Endothelial cell of umbilical vein (primary cell): ENCODE results near the gene RAB36. TPM values are rescaled to one million over a fixed set of nuclear protein-coding genes. Genes with fewer than 3 reads are reported as not detected.

Source experiments
- BruUV-seq: library from RNA; stranded (reverse); fragments of 400-500 nt; replicated peaks from 2 replicates; lab custom pipeline; 2021; lab: Mats Ljungman, UMichigan
- CTCF ChIA-PET: fragments of 300-600, 350-600 bp; sonication (Branson Sonifier 250); formaldehyde crosslinking; loops from one replicate; lab custom pipeline; 2021; ENCODE audit warnings: antibody characterized with exemption, inconsistent platforms; lab: Charles Lee
- POLR2A ChIA-PET: fragments of 300-600, 350-600 bp; sonication (Branson Sonifier 250); formaldehyde crosslinking; loops from one replicate; lab custom pipeline; 2021; ENCODE audit warnings: antibody characterized with exemption, inconsistent platforms; lab: Charles Lee
- DNase-seq: peaks from one replicate; pipeline ENCODE4 v3.0.0-alpha.2; 2011; ENCODE audit warnings: low read depth, low spot score
- FAIRE-seq: peaks from 2 replicates; lab custom pipeline; 2011; peaks lifted over from hg19 to GRCh38; lab: Jason Lieb, UNC
- H2AFZ ChIP-seq: 2 replicates; pipeline ENCODE4 v1.6.0; 2012; ENCODE audit warnings: low read depth, low read length, control low read depth, inconsistent platforms
- H3K27ac ChIP-seq: 2 replicates; pipeline ENCODE4 v1.5.1; 2011; ENCODE audit warnings: low read depth, mild to moderate bottlenecking, control low read depth, low read length, moderate library complexity; ENCODE audit not compliant: insufficient read depth
- H3K27me3 ChIP-seq, 2 experiments: 2 replicates each; pipeline versions ENCODE4 v1.6.0 to v1.6.1; 2011; ENCODE audit warnings: low read length in 2 of 2, mixed read lengths in 1 of 2; ENCODE audit not compliant: control insufficient read depth in 2 of 2, insufficient read depth in 2 of 2
- H3K36me3 ChIP-seq, 2 experiments: 2 replicates in 1 of 2; 3 replicates in 1 of 2; pipeline ENCODE4 v1.5.1; 2011; ENCODE audit warnings: low read length in 2 of 2, mild to moderate bottlenecking in 1 of 2, moderate library complexity in 1 of 2; ENCODE audit not compliant: control insufficient read depth in 2 of 2, insufficient read depth in 2 of 2; ENCODE audit errors: extremely low read depth in 1 of 2
- H3K4me1 ChIP-seq: 3 replicates; pipeline ENCODE4 v1.5.1; 2011; ENCODE audit warnings: mild to moderate bottlenecking, low read length; ENCODE audit not compliant: control insufficient read depth, insufficient read depth; ENCODE audit errors: extremely low read depth
- H3K4me2 ChIP-seq: 2 replicates; pipeline ENCODE4 v1.6.1; 2011; ENCODE audit warnings: low read length, control low read depth, mixed read lengths; ENCODE audit not compliant: insufficient read depth
- H3K4me3 ChIP-seq, 3 experiments: fragments of 200-600 bp in 1 of 3; sonication (generic), shearing (Covaris generic) in 1 of 3; replicated peaks in 1 of 3; 2 replicates each; pipeline ENCODE4 v1.5.1; 2011 to 2016; ENCODE audit warnings: control low read depth in 3 of 3, low read length in 3 of 3, mild to moderate bottlenecking in 2 of 3, inconsistent platforms in 1 of 3, low read depth in 1 of 3, moderate library complexity in 1 of 3; ENCODE audit not compliant: insufficient read depth in 1 of 3
- H3K79me2 ChIP-seq: 2 replicates; pipeline ENCODE4 v1.6.0; 2012; ENCODE audit warnings: low read length, inconsistent platforms; ENCODE audit not compliant: control insufficient read depth, insufficient read depth
- H3K9ac ChIP-seq: replicated peaks from 2 replicates; pipeline ENCODE3; 2011; ENCODE audit warnings: low read length, control low read depth; ENCODE audit not compliant: insufficient read depth; ENCODE audit errors: extremely low read depth
- H3K9me1 ChIP-seq: replicated peaks from 3 replicates; pipeline ENCODE4 v1.6.0; 2011; ENCODE audit warnings: mild to moderate bottlenecking, low read length; ENCODE audit not compliant: control insufficient read depth, insufficient read depth; ENCODE audit errors: extremely low read depth
- H3K9me3 ChIP-seq: replicated peaks from 2 replicates; pipeline ENCODE4 v1.5.1; 2012; ENCODE audit warnings: low read length, inconsistent platforms; ENCODE audit not compliant: control insufficient read depth, insufficient read depth
- H4K20me1 ChIP-seq: replicated peaks from 2 replicates; pipeline ENCODE3; 2011; ENCODE audit warnings: mild to moderate bottlenecking, low read length; ENCODE audit not compliant: control insufficient read depth, insufficient read depth; ENCODE audit errors: extremely low read depth
- CTCF ChIP-seq, 2 donors: IDR thresholded peaks; 1 replicate in 1 of 2; 2 replicates in 1 of 2; pipeline ENCODE4 v1.5.1; 2011; ENCODE audit warnings: low read length in 2 of 2, mild to moderate bottlenecking in 2 of 2, moderate library complexity in 2 of 2, control low read depth in 1 of 2, inconsistent platforms in 1 of 2, low read depth in 1 of 2; ENCODE audit not compliant: insufficient read depth in 1 of 2; ENCODE audit errors: extremely low read depth in 1 of 2
- EZH2 ChIP-seq: IDR thresholded peaks from 2 replicates; pipeline ENCODE4 v1.6.1; 2012; ENCODE audit warnings: borderline replicate concordance, low read depth, mild to moderate bottlenecking, moderate library complexity, low read length, inconsistent platforms; ENCODE audit not compliant: severe bottlenecking
- FOS ChIP-seq: IDR thresholded peaks from 2 replicates; pipeline ENCODE4 v1.6.1; 2011; ENCODE audit warnings: mild to moderate bottlenecking, low read length, moderate library complexity, borderline replicate concordance; ENCODE audit not compliant: insufficient read depth
- GATA2 ChIP-seq: IDR thresholded peaks from 2 replicates; pipeline ENCODE4 v1.7.0; 2011; ENCODE audit warnings: low read depth, mild to moderate bottlenecking, moderate library complexity, mixed read lengths, low read length; ENCODE audit not compliant: insufficient read length, insufficient read depth
- JUN ChIP-seq: IDR thresholded peaks from 2 replicates; pipeline ENCODE4 v1.6.1; 2011; ENCODE audit warnings: borderline replicate concordance, low read depth; ENCODE audit not compliant: insufficient read length, insufficient read depth
- MAX ChIP-seq: IDR thresholded peaks from 2 replicates; pipeline ENCODE4 v1.6.1; 2011; ENCODE audit not compliant: insufficient read depth, insufficient read length
- MYC ChIP-seq: IDR thresholded peaks from one replicate; pipeline ENCODE4 v1.6.1; 2011; ENCODE audit warnings: mild to moderate bottlenecking, low read depth, low read length
- POLR2A ChIP-seq: IDR thresholded peaks from 2 replicates; pipeline ENCODE4 v1.6.1; 2012; ENCODE audit warnings: low read depth, mild to moderate bottlenecking, control low read depth, low read length
- POLR2AphosphoS5 ChIP-seq: IDR thresholded peaks from 2 replicates; pipeline ENCODE4 v1.6.1; 2012; ENCODE audit warnings: low read depth, mild to moderate bottlenecking, control low read depth, low read length, moderate library complexity; ENCODE audit not compliant: insufficient read depth
- dilution Hi-C: fragments of 300-500 bp; cut with MboI; formaldehyde crosslinking; loops from one replicate; pipeline ENCODE4 v1.15.0; 2019; ENCODE audit warnings: low sequenced_read_pairs; ENCODE audit not compliant: extremely low pct_ligation_motif_present
- intact Hi-C: fragments of 100-400 bp; cut with micrococcal nuclease; formaldehyde crosslinking; loops from one replicate; pipeline ENCODE4 v1.10.0; 2022
- polyA plus RNA-seq, 4 experiments: library from polyadenylated mRNA; depleted of rRNA in 3 of 4; stranded (reverse) in 3 of 4; unstranded in 1 of 4; fragments of >200 nt; gene quantifications; 2 replicates each; pipeline versions ENCODE4 v1.2.1 to v1.2.3, GENCODE V29; 2011 to 2012; ENCODE audit warnings: missing spikeins in 1 of 4
- total RNA-seq: library from RNA; stranded (reverse); gene quantifications from 2 replicates; pipeline ENCODE4 v1.2.3, GENCODE V29; 2021

The RAB36 gene
- total and polyA plus RNA-seq, 2 donors (not counting 3 experiments of a cell fraction or from before 2014, with no cell fraction given), result 2.7 to 3.1 TPM

- Histone ChIP-seq H3K9ac (no peak overlapping the region), H3K79me2 (peaks cover 95% of the 10 kb centered on the region), H3K27me3 (no peaks in the 10 kb centered on the region), H3K9me1 (no peaks in the 10 kb centered on the region), H3K4me2 (no peak overlapping the region), H3K4me3 (no peak overlapping the region), H4K20me1 (no peaks in the 10 kb centered on the region), H2AFZ (no peak overlapping the region), H3K9me3 (no peaks in the 10 kb centered on the region), H3K27ac (no peak overlapping the region), H3K4me1 (peaks cover 2% of the 10 kb centered on the region), H3K36me3 (peaks cover 9 to 19% of the 10 kb centered on the region in 2 experiments)
- ChIA-PET POLR2A (no interaction called here), CTCF (interaction anchor here (1.4 to 1.5 kb wide), 2 partner anchors 24 to 75 kb away, joined by 3 to 4 read pairs; no protein-coding TSS in a partner anchor)
- intact Hi-C loops (no loop called here), dilution Hi-C loops (no loop called here)
- DNase-seq (no peak), FAIRE-seq (no peak)
- no TSS peak for BruUV-seq
- TF ChIP-seq EZH2 (no peak), GATA2 (no peak), FOS (no peak), JUN (no peak), MYC (no peak), POLR2A (no peak), CTCF (IDR thresholded peaks at IDR 0.05; ENCODE audit: extremely low read depth in 1 of 2, insufficient read depth in 1 of 2, low read depth in 1 of 2, low read length in 2 of 2) (no peak), MAX (no peak), POLR2AphosphoS5 (no peak)
Observed at GRCh38 chr22:23206915-23207314, 61.6 kb downstream of the RAB36 start.
